Measurements from ENCODE around the gene STK24.

The STK24 gene

DNA sequence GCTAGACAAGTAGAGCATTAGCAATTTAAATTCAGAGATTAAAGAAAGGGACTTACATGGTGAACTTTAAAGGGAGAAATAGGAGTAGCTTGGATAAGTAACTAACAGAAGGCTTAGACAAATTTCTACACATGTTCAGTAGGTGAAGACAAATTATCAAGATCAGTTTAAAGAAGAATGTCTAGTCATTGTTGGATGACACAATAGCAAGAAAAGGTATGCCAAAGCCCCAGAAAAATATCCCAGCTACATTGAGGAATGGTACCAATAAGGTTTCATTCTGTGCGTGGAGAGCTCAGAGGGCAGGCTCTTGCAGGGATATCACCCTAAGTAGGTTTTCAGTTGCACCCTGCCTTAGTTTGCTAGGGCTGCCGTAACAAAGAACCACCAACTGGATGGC is 3.5 kb upstream of the STK24 start:
- no peaks in the 10 kb centered on the region for H3K36me3 ChIP-seq (replicated peaks)
- no peak overlapping the region for H3K4me3 ChIP-seq (ENCODE audit: low read depth, low read length)
- DNase-seq: no peak
- H3K27ac ChIP-seq: no peak overlapping the region
- TF ChIP-seq, protein P1, sequence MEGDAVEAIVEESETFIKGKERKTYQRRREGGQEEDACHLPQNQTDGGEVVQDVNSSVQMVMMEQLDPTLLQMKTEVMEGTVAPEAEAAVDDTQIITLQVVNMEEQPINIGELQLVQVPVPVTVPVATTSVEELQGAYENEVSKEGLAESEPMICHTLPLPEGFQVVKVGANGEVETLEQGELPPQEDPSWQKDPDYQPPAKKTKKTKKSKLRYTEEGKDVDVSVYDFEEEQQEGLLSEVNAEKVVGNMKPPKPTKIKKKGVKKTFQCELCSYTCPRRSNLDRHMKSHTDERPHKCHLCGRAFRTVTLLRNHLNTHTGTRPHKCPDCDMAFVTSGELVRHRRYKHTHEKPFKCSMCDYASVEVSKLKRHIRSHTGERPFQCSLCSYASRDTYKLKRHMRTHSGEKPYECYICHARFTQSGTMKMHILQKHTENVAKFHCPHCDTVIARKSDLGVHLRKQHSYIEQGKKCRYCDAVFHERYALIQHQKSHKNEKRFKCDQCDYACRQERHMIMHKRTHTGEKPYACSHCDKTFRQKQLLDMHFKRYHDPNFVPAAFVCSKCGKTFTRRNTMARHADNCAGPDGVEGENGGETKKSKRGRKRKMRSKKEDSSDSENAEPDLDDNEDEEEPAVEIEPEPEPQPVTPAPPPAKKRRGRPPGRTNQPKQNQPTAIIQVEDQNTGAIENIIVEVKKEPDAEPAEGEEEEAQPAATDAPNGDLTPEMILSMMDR (IDR thresholded peaks at IDR 0.05; ENCODE audit: low read depth, low read length, missing control alignments): no peak
- H3K27me3 ChIP-seq (replicated peaks): no peaks in the 10 kb centered on the region
- in situ Hi-C loops (cut with HindIII; ENCODE audit: low pct_ligation_motif_present, low sequenced_read_pairs): no loop called here

DNA sequence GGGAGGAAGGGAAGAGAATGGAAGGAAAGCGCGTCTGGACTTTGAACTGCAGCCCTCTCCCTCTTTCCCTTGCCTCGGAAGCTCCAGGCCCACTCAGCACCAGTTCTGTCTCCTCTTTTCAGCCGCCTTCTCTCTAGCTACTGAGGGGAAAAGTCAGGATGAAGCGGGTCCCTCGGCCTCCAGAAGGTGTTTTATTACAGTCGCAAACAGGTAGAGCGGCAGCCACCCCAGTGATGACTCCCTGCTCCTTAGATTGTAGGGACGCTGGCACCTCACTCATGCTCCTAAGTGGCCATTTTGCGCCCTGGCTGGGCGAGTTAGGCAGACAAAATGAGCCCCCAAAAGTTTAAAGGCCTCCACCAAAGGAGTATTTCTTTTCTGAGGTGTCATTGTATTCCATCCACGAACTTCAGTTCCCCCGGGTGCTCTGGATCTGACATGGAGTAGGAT is 954 bp upstream of the STK24 start:
- DNase-seq: no peak
- Histone ChIP-seq H3K4me3 (ENCODE audit: low read depth, low read length) (peak overlapping the region; percentile 57), H3K27me3 (replicated peaks) (no peaks in the 10 kb centered on the region), H3K27ac (peak overlapping the region; percentile 95), H3K36me3 (replicated peaks) (no peaks in the 10 kb centered on the region)
- TF ChIP-seq, protein P1 (IDR thresholded peaks at IDR 0.05; ENCODE audit: low read depth, low read length, missing control alignments): no peak
- in situ Hi-C loops (cut with HindIII; ENCODE audit: low pct_ligation_motif_present, low sequenced_read_pairs): no loop called here

DNA sequence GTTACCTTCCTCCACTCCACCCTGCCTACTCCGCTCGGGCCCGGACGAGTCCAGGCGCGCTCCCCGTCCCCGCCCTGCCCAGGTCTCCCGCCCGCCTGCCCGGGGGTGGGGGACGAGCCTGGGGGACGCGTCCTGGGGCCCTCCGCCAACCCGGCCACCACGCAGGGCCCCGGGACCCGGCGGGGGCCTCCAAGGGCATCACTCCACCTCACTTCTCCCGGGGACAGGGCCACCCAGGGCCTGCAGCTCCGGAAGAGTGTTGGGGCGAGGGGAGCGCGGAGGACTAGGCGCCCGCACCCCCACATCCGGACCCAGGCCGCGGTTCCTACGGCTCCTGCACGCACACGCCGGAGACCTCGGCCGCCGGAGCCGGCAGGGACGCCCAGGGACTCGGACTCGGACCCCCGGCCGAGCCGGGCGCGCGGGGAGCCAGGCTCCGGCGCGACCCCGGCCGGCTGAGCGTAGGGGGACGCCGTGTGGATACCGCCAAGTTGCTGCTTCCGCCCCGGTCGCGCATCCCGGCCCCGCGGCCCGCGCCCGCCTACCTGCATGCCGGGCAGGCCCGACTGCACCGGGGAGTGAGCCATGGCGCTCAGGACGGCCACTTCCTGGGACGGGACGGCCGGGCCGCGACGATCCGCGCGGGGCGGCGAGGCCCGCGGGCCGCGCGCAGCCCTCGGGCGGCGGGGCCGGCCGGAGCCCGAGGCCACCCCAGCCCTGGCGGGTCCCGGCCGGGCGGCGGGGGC is 534 bp downstream of the STK24 start:
- in situ Hi-C loops (cut with HindIII; ENCODE audit: low pct_ligation_motif_present, low sequenced_read_pairs): no loop called here

DNA sequence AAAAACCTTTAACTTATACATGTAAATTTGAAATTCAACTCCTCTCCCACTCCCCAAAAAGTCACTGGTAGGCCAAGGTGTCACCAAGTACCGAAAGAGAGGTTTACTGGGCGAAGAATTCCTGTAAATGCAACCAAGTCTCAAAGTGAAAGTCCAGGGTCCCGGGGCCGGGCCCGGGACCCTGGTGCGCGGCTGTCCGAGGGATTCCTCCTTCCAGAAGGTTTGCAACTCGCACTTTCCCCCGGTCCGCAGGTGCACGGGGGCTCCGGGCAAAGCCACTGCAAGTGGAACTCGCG is 1.1 kb downstream of the STK24 start:
- no peak for DNase-seq
- Histone ChIP-seq H3K27me3 (replicated peaks) (no peaks in the 10 kb centered on the region), H3K36me3 (replicated peaks) (no peaks in the 10 kb centered on the region), H3K27ac (peak overlapping the region; percentile 73), H3K4me3 (ENCODE audit: low read depth, low read length) (peak overlapping the region; percentile 83)
- TF ChIP-seq, protein P1 (IDR thresholded peaks at IDR 0.05; ENCODE audit: low read depth, low read length, missing control alignments): no peak
- in situ Hi-C loops (cut with HindIII; ENCODE audit: low pct_ligation_motif_present, low sequenced_read_pairs): no loop called here

More for the DNA sequence above, 534 bp downstream of the STK24 start:
- Histone ChIP-seq H3K27me3 (replicated peaks) (no peaks in the 10 kb centered on the region), H3K36me3 (replicated peaks) (no peaks in the 10 kb centered on the region), H3K4me3 (ENCODE audit: low read depth, low read length) (peak overlapping the region; percentile 83), H3K27ac (peak overlapping the region; percentile 73)
- no peak for DNase-seq
- TF ChIP-seq, protein P1 (IDR thresholded peaks at IDR 0.05; ENCODE audit: low read depth, low read length, missing control alignments): no peak

DNA sequence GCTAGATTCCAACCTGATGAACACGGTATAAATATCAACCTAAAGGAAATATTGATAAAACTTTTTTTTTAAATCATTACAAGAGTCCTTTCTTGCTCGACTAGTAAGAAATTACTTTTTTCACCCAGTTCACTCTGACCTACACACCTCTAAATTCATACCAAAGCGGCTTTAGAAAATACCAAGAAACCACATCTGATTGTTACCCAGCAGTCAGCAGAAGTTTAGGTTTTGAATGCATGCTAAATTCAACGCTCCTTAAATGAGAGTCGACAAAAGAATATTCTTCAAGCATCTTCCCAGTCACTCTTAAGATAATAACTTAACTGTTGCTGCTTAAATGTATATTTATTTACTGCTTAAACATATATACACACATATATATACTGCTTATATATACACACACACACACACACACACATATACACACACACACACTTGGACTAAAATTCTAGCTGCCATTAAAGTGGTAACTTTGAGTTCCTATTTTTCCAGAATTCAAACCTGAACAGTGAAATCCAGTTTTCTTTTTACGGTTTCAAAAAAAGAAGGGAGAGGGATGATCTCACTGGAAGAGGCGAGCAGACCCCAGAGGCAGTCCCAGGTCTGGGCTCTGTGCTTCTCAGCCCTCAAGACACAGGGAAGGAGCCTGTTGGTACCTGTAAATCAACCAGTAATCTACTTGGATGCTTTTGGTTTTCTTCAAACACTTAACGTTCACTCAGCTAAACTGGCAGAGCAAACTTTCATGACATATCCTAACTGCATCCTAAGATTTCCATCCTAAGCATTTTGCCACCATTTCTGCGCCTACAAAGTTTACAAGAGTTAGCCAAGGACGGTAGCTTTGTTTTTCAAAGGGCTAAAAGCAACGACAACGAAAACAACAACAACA is 1.7 kb downstream of the STK24 start:
- Histone ChIP-seq H3K27ac (peak overlapping the region; percentile 73), H3K27me3 (replicated peaks) (no peaks in the 10 kb centered on the region), H3K4me3 (ENCODE audit: low read depth, low read length) (peak overlapping the region; percentile 83), H3K36me3 (replicated peaks) (no peaks in the 10 kb centered on the region)
- DNase-seq: no peak
- in situ Hi-C loops (cut with HindIII; ENCODE audit: low pct_ligation_motif_present, low sequenced_read_pairs): no loop called here
- TF ChIP-seq, protein P1 (IDR thresholded peaks at IDR 0.05; ENCODE audit: low read depth, low read length, missing control alignments): no peak
